Naive thymus-derived CD8-positive, alpha-beta T cell (primary cell): ENCODE measurements around the gene ATRN. TPM values are rescaled to one million over a fixed set of nuclear protein-coding genes. Genes with fewer than 3 reads are reported as not detected.
"Not testable (repeated sequence)": the region's sequence is repeated elsewhere in the genome, so short reads cannot be mapped to it uniquely, and the experiment has no call there.

Source experiments
- ATAC-seq, 2 donors: fragments of 150-1000 bp; cut with Tn5 transposase in 1 of 2; sonication (Bioruptor Pico), chemical (Tn5 transposase) in 1 of 2; 1 replicate in 1 of 2; 2 replicates in 1 of 2; pipeline ENCODE4 v1.10.0; 2021; ENCODE audit warnings: mild to moderate bottlenecking in 2 of 2, moderate library complexity in 2 of 2
- POLR2A ChIA-PET: fragments of 350-600 bp; sonication (Branson Sonifier 250); formaldehyde crosslinking; loops from one replicate; lab custom pipeline; 2021; ENCODE audit warnings: antibody characterized with exemption; lab: Charles Lee
- DNase-seq, 10 donors: peaks; one replicate each; pipeline versions ENCODE4 v3.0.0 to v3.0.0-alpha.2; 2020 to 2022
- H3K27ac Mint-ChIP-seq, 10 donors: one replicate each; pipeline ENCODE4 v1.8.0; 2020 to 2022; ENCODE audit warnings: mild to moderate bottlenecking in 10 of 10, mixed read lengths in 10 of 10, moderate library complexity in 4 of 10, inconsistent platforms in 1 of 10
- H3K27me3 Mint-ChIP-seq, 5 donors: one replicate each; pipeline ENCODE4 v1.8.0; 2021 to 2022; ENCODE audit warnings: mixed read lengths in 5 of 5
- H3K36me3 Mint-ChIP-seq, 3 donors: one replicate each; pipeline ENCODE4 v1.8.0; 2020 to 2022; ENCODE audit warnings: mixed read lengths in 3 of 3, mild to moderate bottlenecking in 2 of 3, inconsistent platforms in 1 of 3
- H3K4me1 Mint-ChIP-seq, 4 donors: one replicate each; pipeline ENCODE4 v1.8.0; 2021 to 2022; ENCODE audit warnings: mixed read lengths in 4 of 4
- H3K4me3 Mint-ChIP-seq, 10 donors: one replicate each; pipeline ENCODE4 v1.8.0; 2020 to 2022; ENCODE audit warnings: mild to moderate bottlenecking in 10 of 10, mixed read lengths in 10 of 10, moderate library complexity in 6 of 10, inconsistent platforms in 1 of 10
- H3K9me3 Mint-ChIP-seq, 9 donors: one replicate each; pipeline ENCODE4 v1.8.0; 2020 to 2022; ENCODE audit warnings: mixed read lengths in 9 of 9, mild to moderate bottlenecking in 3 of 9, inconsistent platforms in 1 of 9, moderate library complexity in 1 of 9
- polyA plus RNA-seq, 3 donors: library from polyadenylated mRNA; unstranded; fragments of 300-500 nt; fragmentation: Illumina TruSeq; gene quantifications; one replicate each; pipeline ENCODE4 v1.2.3, GENCODE V29; 2021
- total RNA-seq, 8 experiments: library from RNA in 2 of 8; stranded (reverse) in 2 of 8; gene quantifications; one replicate each; pipeline ENCODE4 v1.2.3 and lab custom pipeline; 2021 to 2026

ATRN gene
- total and polyA plus RNA-seq, 5 experiments from 2014 or later, result 7.0 to 13.9 (median 9.4) TPM

DNA sequence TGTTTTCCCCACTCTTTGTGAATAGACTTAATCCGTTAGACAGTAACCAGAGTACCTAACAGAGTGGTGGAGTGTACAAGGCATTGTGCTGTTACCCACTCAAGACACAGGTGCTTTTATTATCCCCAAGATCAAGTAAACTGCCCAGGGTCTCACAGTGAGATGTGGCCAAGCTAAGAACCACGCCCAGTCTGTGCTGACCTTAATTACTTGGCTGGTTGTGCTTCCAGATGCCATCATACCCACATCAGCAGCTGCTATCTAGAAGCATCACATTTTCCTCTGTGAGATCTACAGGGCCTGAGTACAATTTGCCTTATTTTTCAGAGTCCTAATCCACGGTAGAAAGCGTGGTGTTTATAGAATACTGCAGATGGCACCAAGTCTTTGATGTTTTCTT is 122.1 kb downstream of the ATRN start:
- no peak overlapping the region for H3K27ac Mint-ChIP-seq
- peaks cover 0 to 2% (median 0%) of the 10 kb centered on the region in 4 donors for H3K4me1 Mint-ChIP-seq
- no peak for DNase-seq
- ATAC-seq, result no peak
- H3K27me3 Mint-ChIP-seq, result no peaks in the 10 kb centered on the region
- H3K4me3 Mint-ChIP-seq, result no peak overlapping the region
- no peaks in the 10 kb centered on the region for H3K9me3 Mint-ChIP-seq
- H3K36me3 Mint-ChIP-seq, result peaks cover 8 to 84% (median 43%) of the 10 kb centered on the region in 3 donors
- POLR2A ChIA-PET, result no interaction called here

DNA sequence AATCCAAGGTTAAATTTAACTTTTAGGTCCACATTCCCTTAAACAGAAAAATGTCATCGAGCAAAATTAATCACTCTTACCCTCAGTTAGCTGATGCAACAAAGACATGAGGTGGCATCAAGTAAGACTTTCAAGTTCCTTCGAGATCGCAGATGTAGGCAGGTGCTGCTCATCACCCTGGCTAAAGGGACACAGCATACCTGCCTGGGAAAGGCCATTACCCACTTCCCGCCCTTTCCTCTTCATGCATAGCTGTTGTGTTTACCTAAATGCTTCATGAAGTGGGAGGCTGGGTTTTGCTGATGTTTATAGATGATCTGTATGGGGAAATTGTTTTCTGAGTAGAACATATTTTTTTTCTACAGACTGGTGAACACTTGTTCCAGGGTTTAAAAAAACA is 124.7 kb downstream of the ATRN start:
- no peak overlapping the region for H3K27ac Mint-ChIP-seq
- POLR2A ChIA-PET, result no interaction called here
- H3K27me3 Mint-ChIP-seq, result no peaks in the 10 kb centered on the region
- no peaks in the 10 kb centered on the region for H3K9me3 Mint-ChIP-seq
- H3K4me3 Mint-ChIP-seq, result no peak overlapping the region
- DNase-seq (no peak), ATAC-seq (no peak)
- peaks cover 0 to 2% (median 0%) of the 10 kb centered on the region in 4 donors for H3K4me1 Mint-ChIP-seq
- H3K36me3 Mint-ChIP-seq, result peaks cover 8 to 88% (median 50%) of the 10 kb centered on the region in 3 donors

DNA sequence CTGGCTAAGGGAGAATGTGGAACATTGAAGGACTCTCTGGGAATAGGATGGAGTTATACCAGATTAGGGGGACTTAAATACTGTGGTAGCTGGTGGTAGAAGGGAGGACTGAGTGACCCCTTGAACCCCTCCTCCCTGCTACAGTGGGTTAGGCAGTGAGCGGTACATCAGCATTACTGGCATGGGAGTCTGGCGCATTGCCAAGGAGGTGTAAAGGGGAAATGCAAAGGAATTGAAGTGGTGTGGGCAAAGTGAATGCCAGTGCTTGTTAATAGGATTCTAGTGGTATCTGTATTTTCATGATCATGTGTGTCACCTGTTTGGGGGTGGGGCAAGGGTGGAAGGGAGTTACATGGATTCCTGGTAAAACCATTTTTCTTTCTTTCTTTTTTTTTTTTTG is 132.3 kb downstream of the ATRN start:
- DNase-seq (no peak), ATAC-seq (no peak)
- POLR2A ChIA-PET, result no interaction called here
- Mint-ChIP-seq H3K27ac (peak overlapping the region in 1 of 10 donors; percentile 44), H3K36me3 (peaks cover 7 to 83% (median 49%) of the 10 kb centered on the region in 3 donors), H3K27me3 (no peaks in the 10 kb centered on the region), H3K4me1 (peaks cover 0 to 2% (median 0%) of the 10 kb centered on the region in 4 donors), H3K4me3 (no peak overlapping the region), H3K9me3 (no peaks in the 10 kb centered on the region)

DNA sequence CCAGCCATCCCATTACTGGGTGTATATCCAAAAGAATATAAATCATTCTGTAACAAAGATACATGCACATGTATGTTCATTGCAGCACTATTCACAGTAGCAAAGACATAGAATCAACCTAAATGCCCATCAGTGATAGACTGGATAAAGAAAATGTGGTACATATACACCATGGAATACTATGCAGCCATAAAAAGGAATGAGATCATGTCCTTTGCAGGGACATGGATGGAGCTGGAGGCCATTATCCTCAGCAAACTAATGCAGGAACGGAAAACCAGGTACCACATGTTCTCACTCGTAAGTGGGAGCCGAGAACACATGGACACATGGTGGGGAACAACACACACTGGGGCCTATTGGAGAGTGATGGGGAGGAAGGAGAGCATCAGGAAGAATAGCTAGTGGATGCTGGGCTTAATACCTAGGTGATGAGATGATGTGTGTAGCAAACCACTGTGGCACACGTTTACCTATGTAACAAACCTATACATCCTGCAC is 134.6 kb downstream of the ATRN start:
- H3K9me3 Mint-ChIP-seq, H3K27me3 Mint-ChIP-seq, DNase-seq, H3K27ac Mint-ChIP-seq, H3K4me3 Mint-ChIP-seq, POLR2A ChIA-PET, H3K4me1 Mint-ChIP-seq, ATAC-seq: not testable (repeated sequence)
- peaks cover 7 to 83% (median 50%) of the 10 kb centered on the region in 3 donors for H3K36me3 Mint-ChIP-seq

DNA sequence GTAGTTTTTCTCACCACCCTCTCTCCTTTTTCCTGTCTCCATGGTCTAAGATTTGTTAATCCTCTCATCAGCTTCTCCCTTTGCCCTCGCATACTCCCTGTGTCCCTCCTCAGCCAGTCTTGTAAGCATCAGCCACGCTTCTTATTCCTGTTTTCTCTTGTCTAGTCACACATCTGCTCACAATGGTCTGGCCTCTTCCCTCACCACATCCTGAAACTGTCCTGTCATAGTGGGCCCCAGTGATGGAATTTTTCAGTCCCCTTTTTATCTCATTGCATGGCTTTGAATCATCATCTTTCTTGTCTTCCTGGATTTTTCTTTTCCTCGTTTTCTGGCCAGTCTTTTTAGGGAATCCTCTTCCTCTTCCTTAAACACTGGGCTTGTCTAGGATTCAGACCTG is 135.2 kb downstream of the ATRN start:
- Mint-ChIP-seq H3K27me3 (no peaks in the 10 kb centered on the region), H3K27ac (no peak overlapping the region), H3K4me1 (peaks cover 0 to 2% (median 0%) of the 10 kb centered on the region in 4 donors), H3K36me3 (peaks cover 7 to 82% (median 47%) of the 10 kb centered on the region in 3 donors), H3K9me3 (no peaks in the 10 kb centered on the region), H3K4me3 (no peak overlapping the region)
- DNase-seq (no peak), ATAC-seq (no peak)
- POLR2A ChIA-PET, result no interaction called here

DNA sequence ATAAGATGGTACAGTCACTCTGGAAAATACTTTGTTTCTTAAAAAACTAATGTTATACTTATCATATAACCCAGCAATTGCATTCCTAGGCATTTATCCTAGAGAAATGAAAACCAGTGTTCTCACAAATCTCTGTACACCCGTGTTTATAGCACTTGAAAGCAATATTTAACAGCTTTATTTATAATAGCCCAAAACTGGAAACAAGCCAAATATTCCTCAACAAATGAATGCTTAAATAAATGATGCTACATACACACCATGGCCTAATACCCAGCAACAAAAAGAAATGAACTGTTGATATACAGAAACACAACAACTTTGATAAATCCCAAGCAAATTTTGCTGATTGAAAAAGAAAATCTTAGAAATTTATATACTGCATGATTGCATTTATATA is 141.1 kb downstream of the ATRN start:
- H3K4me3 Mint-ChIP-seq, result no peak overlapping the region
- H3K27me3 Mint-ChIP-seq, result no peaks in the 10 kb centered on the region
- DNase-seq (no peak), ATAC-seq (no peak)
- peaks cover 0 to 62% (median 13%) of the 10 kb centered on the region in 3 donors for H3K36me3 Mint-ChIP-seq
- POLR2A ChIA-PET, result no interaction called here
- H3K4me1 Mint-ChIP-seq, result no peaks in the 10 kb centered on the region
- H3K27ac Mint-ChIP-seq, result no peak overlapping the region
- H3K9me3 Mint-ChIP-seq, result no peaks in the 10 kb centered on the region

DNA sequence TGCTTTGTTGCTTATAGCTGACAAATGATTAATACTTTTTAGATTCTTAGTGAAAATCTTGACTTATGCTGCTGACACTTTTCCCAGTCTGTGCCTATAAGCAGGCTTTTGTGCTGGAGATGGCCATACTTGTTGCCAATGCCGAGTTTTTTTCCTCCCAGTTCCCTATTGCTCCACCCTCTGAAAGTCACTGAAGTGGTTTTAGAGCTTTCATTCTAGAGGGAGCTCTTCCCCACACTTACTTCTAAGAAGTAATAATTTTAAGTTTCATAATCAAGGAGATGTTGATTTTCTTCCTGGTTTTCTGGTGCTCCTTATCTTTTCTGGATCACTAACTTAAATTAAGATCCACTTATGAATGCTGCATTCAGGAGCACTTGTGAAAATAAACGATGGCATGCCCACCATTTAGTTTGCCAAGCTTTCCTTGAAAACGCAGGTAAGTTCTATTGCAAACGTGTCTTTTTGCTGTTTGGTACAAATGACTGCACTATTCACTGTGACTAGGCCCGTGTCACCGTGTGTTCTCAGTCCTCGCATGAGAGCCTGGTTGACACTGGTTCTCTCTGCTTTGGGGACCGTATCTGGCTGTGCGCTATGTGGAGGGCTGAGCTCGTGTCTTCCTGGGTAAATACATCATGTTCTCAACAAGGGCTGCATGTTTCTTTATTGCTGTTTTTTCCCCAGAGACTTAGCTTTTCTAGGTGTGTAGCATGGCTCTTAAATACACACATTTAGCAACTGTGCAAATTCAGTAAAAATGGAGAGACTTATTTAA is 142.2 kb downstream of the ATRN start:
- DNase-seq, result no peak
- Mint-ChIP-seq H3K36me3 (peaks cover 0 to 61% (median 18%) of the 10 kb centered on the region in 3 donors), H3K4me1 (peaks cover 0 to 2% (median 0%) of the 10 kb centered on the region in 4 donors), H3K27ac (no peak overlapping the region), H3K4me3 (no peak overlapping the region), H3K27me3 (no peaks in the 10 kb centered on the region), H3K9me3 (no peaks in the 10 kb centered on the region)
- POLR2A ChIA-PET, result no interaction called here
- ATAC-seq, result no peak

DNA sequence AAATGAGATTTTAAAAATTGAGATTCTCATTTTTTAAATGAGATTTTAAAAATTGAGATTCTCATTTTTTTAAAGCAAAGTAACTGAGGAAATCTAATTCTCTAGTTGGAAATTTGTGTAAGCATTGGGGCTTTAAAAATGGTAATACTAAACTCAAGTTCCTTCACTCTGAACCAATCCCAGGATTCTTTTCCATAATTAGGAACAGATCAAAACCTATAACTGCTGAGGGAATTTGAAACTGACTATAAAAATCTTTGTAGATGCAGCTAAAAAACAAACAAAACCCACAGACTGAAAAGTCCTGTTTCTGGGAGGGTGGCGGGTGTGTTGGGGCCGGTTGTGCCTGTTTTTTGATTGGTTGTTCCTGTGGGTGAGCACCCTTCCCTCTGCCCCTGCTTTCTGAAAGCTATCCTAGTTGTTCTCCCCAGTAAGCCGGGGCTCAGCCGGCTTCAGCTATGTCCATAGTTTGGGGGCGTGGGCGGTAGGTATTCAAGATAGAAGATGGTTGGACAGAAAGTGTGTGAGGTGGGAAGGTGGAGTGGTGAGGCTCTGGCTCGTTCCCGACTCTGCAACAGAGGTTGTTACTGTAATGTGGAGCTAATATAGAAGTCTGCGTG is 143.1 kb downstream of the ATRN start:
- Mint-ChIP-seq H3K4me3 (no peak overlapping the region), H3K27ac (peak overlapping the region in 1 of 10 donors; percentile 51), H3K36me3 (peaks cover 0 to 53% (median 16%) of the 10 kb centered on the region in 3 donors), H3K4me1 (peaks cover 0 to 3% (median 0%) of the 10 kb centered on the region in 4 donors), H3K27me3 (no peaks in the 10 kb centered on the region), H3K9me3 (no peaks in the 10 kb centered on the region)
- POLR2A ChIA-PET, result no interaction called here
- ATAC-seq (no peak), DNase-seq (no peak)

DNA sequence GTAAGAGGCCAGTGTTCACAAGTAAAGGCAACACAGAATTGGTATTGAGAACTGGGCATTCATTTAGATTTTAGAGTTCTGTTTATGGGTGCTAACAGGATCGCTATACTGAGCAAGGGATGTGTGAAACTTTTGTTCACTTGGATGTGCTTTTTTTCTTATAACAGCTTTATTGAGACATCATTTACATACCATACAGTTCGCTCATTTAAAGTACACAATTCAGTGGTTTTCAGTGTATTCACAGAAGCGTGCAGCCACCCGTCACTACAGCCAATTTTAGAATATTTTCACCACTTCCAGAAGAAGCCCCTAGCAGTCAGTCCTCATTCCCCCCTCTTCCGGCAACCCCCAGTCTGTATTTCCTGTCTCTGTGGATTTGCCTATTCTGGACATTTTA is 143.6 kb downstream of the ATRN start:
- no peak overlapping the region for H3K4me3 Mint-ChIP-seq
- ATAC-seq (no peak), DNase-seq (no peak)
- peaks cover 0 to 53% (median 14%) of the 10 kb centered on the region in 3 donors for H3K36me3 Mint-ChIP-seq
- H3K9me3 Mint-ChIP-seq, result no peaks in the 10 kb centered on the region
- H3K27me3 Mint-ChIP-seq, result no peaks in the 10 kb centered on the region
- POLR2A ChIA-PET, result interaction anchor here (0.6 kb wide), 2 partner anchors 31 to 325 kb away, joined by 3 to 6 read pairs; no protein-coding TSS in a partner anchor
- no peak overlapping the region for H3K27ac Mint-ChIP-seq
- peaks cover 0 to 3% (median 0%) of the 10 kb centered on the region in 4 donors for H3K4me1 Mint-ChIP-seq

DNA sequence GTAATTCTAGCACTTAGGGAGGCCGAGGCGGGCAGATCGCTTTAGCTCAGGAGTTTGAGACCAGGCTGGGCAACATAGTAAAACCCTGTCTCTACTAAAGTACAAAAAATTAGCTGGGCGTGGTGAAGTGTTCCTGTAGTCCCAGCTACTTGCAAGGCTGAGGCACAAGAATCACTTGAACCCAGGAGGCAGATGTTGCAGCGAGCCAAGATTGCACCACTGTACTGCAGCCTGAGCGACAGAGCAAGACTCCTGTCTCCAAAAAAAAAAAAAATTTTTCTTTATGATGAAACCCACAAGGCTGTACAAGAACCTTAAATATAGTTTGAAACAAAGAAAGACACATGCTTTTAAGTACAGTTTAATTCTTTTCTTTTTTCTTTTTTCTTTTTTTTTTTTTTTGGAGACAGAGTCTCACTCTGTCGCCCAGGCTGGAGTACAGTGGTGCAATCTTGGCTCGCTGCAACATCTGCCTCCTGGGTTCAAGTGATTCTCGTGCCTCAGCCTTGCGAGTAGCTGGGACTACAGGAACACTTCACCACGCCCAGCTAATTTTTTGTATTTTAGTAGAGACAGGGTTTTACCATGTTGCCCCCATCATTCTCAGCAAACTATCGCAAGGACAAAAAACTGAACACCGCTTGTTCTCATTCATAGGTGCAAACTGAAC is 144.5 kb downstream of the ATRN start:
- H3K36me3 Mint-ChIP-seq, result peaks cover 0 to 53% (median 10%) of the 10 kb centered on the region in 3 donors
- H3K27ac Mint-ChIP-seq, H3K4me3 Mint-ChIP-seq, H3K27me3 Mint-ChIP-seq, ATAC-seq, H3K4me1 Mint-ChIP-seq, DNase-seq, H3K9me3 Mint-ChIP-seq: not testable (repeated sequence)
- POLR2A ChIA-PET, result interaction anchor here (0.6 kb wide), 1 partner anchor 31 kb away, joined by 6 read pairs; no protein-coding TSS in a partner anchor

DNA sequence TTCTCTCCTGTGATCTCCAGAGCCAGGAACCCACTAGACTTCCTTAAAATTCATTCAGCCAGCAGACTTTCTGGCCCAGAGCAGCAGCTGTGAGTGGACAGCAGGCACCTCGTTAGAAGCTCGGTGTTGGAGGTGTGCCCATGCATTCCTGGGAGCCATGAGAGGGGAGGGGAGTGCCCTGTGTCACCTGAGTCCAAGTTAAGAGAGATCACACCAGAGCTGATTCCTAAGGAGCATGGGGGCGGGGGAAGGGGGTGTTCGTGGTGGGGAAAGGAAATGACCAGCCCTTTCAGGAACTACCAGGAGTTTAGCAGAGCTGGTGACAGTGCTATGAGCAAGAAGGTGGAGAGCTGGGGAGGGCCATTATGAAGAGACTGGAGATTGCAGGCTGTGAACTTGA is 145.4 kb downstream of the ATRN start:
- Mint-ChIP-seq H3K27ac (no peak overlapping the region), H3K9me3 (no peaks in the 10 kb centered on the region), H3K4me1 (peaks cover 0 to 3% (median 0%) of the 10 kb centered on the region in 4 donors), H3K36me3 (peaks cover 0 to 48% (median 10%) of the 10 kb centered on the region in 3 donors), H3K4me3 (no peak overlapping the region), H3K27me3 (no peaks in the 10 kb centered on the region)
- no peak for ATAC-seq
- POLR2A ChIA-PET, result no interaction called here
- DNase-seq, result no peak

DNA sequence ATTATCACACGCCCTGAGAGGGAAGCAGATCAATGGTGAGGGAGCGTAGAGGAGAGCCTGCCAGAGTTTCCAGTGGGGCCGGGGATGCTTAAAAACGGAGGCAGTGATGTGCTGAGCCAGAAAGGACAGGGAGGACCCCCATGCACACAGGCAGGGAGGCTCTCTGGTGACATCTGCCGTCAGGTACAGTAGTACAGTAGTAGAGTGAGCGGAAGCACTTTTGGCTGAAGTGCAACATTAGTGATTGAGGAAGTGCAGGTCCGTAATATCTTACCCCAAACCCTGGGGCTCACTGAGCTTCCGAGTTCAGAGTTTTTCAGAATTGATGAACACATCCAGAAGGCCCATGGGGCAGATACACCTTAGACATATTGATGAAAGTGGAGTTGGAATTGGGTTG is 150.3 kb downstream of the ATRN start:
- peaks cover 0 to 3% (median 0%) of the 10 kb centered on the region in 4 donors for H3K4me1 Mint-ChIP-seq
- no peaks in the 10 kb centered on the region for H3K9me3 Mint-ChIP-seq
- no peak for ATAC-seq
- no peak for DNase-seq
- POLR2A ChIA-PET, result no interaction called here
- no peaks in the 10 kb centered on the region for H3K27me3 Mint-ChIP-seq
- H3K27ac Mint-ChIP-seq, result peak overlapping the region in 1 of 10 donors; percentile 84
- H3K4me3 Mint-ChIP-seq, result no peak overlapping the region
- H3K36me3 Mint-ChIP-seq, result peaks cover 0 to 45% (median 8%) of the 10 kb centered on the region in 3 donors
